Measurements from ENCODE around the gene MGRN1.

MGRN1 gene

GRCh38 chr16:4682616-4683254 is 58.1 kb downstream of the MGRN1 start:
- H3K9me3 ChIP-seq (ENCODE audit: insufficient read depth, low read depth, low read length) = no peaks in the 10 kb centered on the region
- peaks cover 25% of the 10 kb centered on the region; the same call in 1 of the 2 replicates for H3K36me3 ChIP-seq (ENCODE audit: insufficient read depth, low read depth, low read length)
- no peak overlapping the region for H3K27ac ChIP-seq (ENCODE audit: low read length)
- no peak overlapping the region for H3K4me3 ChIP-seq (ENCODE audit: low read length)
- H3K27me3 ChIP-seq (ENCODE audit: insufficient read depth, low read length) = no peaks in the 10 kb centered on the region
- no peak overlapping the region for H3K9ac ChIP-seq (ENCODE audit: low read depth, low read length)
- no peaks in the 10 kb centered on the region for H3K4me1 ChIP-seq (ENCODE audit: insufficient read depth, low read length)

GRCh38 chr16:4683255-4684057 is 58.8 kb downstream of the MGRN1 start:
- H3K27me3 ChIP-seq (ENCODE audit: insufficient read depth, low read length) = no peaks in the 10 kb centered on the region
- H3K4me3 ChIP-seq (ENCODE audit: low read length) = no peak overlapping the region
- H3K4me1 ChIP-seq (ENCODE audit: insufficient read depth, low read length) = no peaks in the 10 kb centered on the region
- H3K9ac ChIP-seq (ENCODE audit: low read depth, low read length) = no peak overlapping the region; the same call in 1 of the 2 replicates
- H3K9me3 ChIP-seq (ENCODE audit: insufficient read depth, low read depth, low read length) = no peaks in the 10 kb centered on the region
- no peak overlapping the region for H3K27ac ChIP-seq (ENCODE audit: low read length)
- peaks cover 25% of the 10 kb centered on the region; the same call in 1 of the 2 replicates for H3K36me3 ChIP-seq (ENCODE audit: insufficient read depth, low read depth, low read length)

- Histone ChIP-seq H3K27ac (ENCODE audit: low read length) (no peak overlapping the region), H3K9me3 (ENCODE audit: insufficient read depth, low read depth, low read length) (no peaks in the 10 kb centered on the region), H3K27me3 (ENCODE audit: insufficient read depth, low read length) (no peaks in the 10 kb centered on the region), H3K9ac (ENCODE audit: low read depth, low read length) (no peak overlapping the region), H3K36me3 (ENCODE audit: insufficient read depth, low read depth, low read length) (peaks cover 25% of the 10 kb centered on the region; the same call in 1 of the 2 replicates), H3K4me3 (ENCODE audit: low read length) (no peak overlapping the region), H3K4me1 (ENCODE audit: insufficient read depth, low read length) (no peaks in the 10 kb centered on the region)
Measured at GRCh38 chr16:4684058-4684715, 59.6 kb downstream of the MGRN1 start.

GRCh38 chr16:4684763-4685162 is 60.1 kb downstream of the MGRN1 start:
- Histone ChIP-seq H3K4me1 (ENCODE audit: insufficient read depth, low read length) (no peaks in the 10 kb centered on the region), H3K27me3 (ENCODE audit: insufficient read depth, low read length) (no peaks in the 10 kb centered on the region), H3K9ac (ENCODE audit: low read depth, low read length) (no peak overlapping the region), H3K36me3 (ENCODE audit: insufficient read depth, low read depth, low read length) (peaks cover 25% of the 10 kb centered on the region; the same call in 1 of the 2 replicates), H3K9me3 (ENCODE audit: insufficient read depth, low read depth, low read length) (no peaks in the 10 kb centered on the region), H3K27ac (ENCODE audit: low read length) (no peak overlapping the region), H3K4me3 (ENCODE audit: low read length) (no peak overlapping the region)

- peaks cover 25% of the 10 kb centered on the region; the same call in 1 of the 2 replicates for H3K36me3 ChIP-seq (ENCODE audit: insufficient read depth, low read depth, low read length)
- no peaks in the 10 kb centered on the region for H3K9me3 ChIP-seq (ENCODE audit: insufficient read depth, low read depth, low read length)
- H3K27me3 ChIP-seq (ENCODE audit: insufficient read depth, low read length) = no peaks in the 10 kb centered on the region
- no peak overlapping the region for H3K4me3 ChIP-seq (ENCODE audit: low read length)
- H3K9ac ChIP-seq (ENCODE audit: low read depth, low read length) = no peak overlapping the region
- no peaks in the 10 kb centered on the region for H3K4me1 ChIP-seq (ENCODE audit: insufficient read depth, low read length)
- no peak overlapping the region for H3K27ac ChIP-seq (ENCODE audit: low read length)
Measured at GRCh38 chr16:4685292-4685691, 60.7 kb downstream of the MGRN1 start.

- Histone ChIP-seq H3K9ac (ENCODE audit: low read depth, low read length) (no peak overlapping the region), H3K4me1 (ENCODE audit: insufficient read depth, low read length) (no peaks in the 10 kb centered on the region), H3K4me3 (ENCODE audit: low read length) (no peak overlapping the region), H3K27ac (ENCODE audit: low read length) (no peak overlapping the region), H3K27me3 (ENCODE audit: insufficient read depth, low read length) (no peaks in the 10 kb centered on the region), H3K36me3 (ENCODE audit: insufficient read depth, low read depth, low read length) (peaks cover 25% of the 10 kb centered on the region; the same call in 1 of the 2 replicates), H3K9me3 (ENCODE audit: insufficient read depth, low read depth, low read length) (no peaks in the 10 kb centered on the region)
Measured at GRCh38 chr16:4685776-4686496, 61.3 kb downstream of the MGRN1 start.

GRCh38 chr16:4686497-4687210 is 62.0 kb downstream of the MGRN1 start:
- no peaks in the 10 kb centered on the region for H3K27me3 ChIP-seq (ENCODE audit: insufficient read depth, low read length)
- H3K9me3 ChIP-seq (ENCODE audit: insufficient read depth, low read depth, low read length) = no peaks in the 10 kb centered on the region
- no peak overlapping the region for H3K9ac ChIP-seq (ENCODE audit: low read depth, low read length)
- H3K4me3 ChIP-seq (ENCODE audit: low read length) = no peak overlapping the region
- peaks cover 25% of the 10 kb centered on the region; the same call in 1 of the 2 replicates for H3K36me3 ChIP-seq (ENCODE audit: insufficient read depth, low read depth, low read length)
- H3K4me1 ChIP-seq (ENCODE audit: insufficient read depth, low read length) = no peaks in the 10 kb centered on the region
- H3K27ac ChIP-seq (ENCODE audit: low read length) = no peak overlapping the region

- Histone ChIP-seq H3K27ac (ENCODE audit: low read length) (no peak overlapping the region), H3K9me3 (ENCODE audit: insufficient read depth, low read depth, low read length) (no peaks in the 10 kb centered on the region)
Measured at GRCh38 chr16:4687416-4687815, 62.8 kb downstream of the MGRN1 start.

GRCh38 chr16:4687946-4688673 is 63.5 kb downstream of the MGRN1 start:
- H3K9me3 ChIP-seq (ENCODE audit: insufficient read depth, low read depth, low read length) = no peaks in the 10 kb centered on the region
- no peaks in the 10 kb centered on the region for H3K27me3 ChIP-seq (ENCODE audit: insufficient read depth, low read length)
- peaks cover 25% of the 10 kb centered on the region; the same call in 1 of the 2 replicates for H3K36me3 ChIP-seq (ENCODE audit: insufficient read depth, low read depth, low read length)
- no peak overlapping the region for H3K27ac ChIP-seq (ENCODE audit: low read length)
- no peaks in the 10 kb centered on the region for H3K4me1 ChIP-seq (ENCODE audit: insufficient read depth, low read length)
- H3K9ac ChIP-seq (ENCODE audit: low read depth, low read length) = no peak overlapping the region
- H3K4me3 ChIP-seq (ENCODE audit: low read length) = no peak overlapping the region

More at GRCh38 chr16:4687416-4687815, 62.8 kb downstream of the MGRN1 start:
- Histone ChIP-seq H3K27me3 (ENCODE audit: insufficient read depth, low read length) (no peaks in the 10 kb centered on the region), H3K9ac (ENCODE audit: low read depth, low read length) (no peak overlapping the region), H3K4me3 (ENCODE audit: low read length) (no peak overlapping the region), H3K4me1 (ENCODE audit: insufficient read depth, low read length) (no peaks in the 10 kb centered on the region), H3K36me3 (ENCODE audit: insufficient read depth, low read depth, low read length) (peaks cover 25% of the 10 kb centered on the region; the same call in 1 of the 2 replicates)

- H3K36me3 ChIP-seq (ENCODE audit: insufficient read depth, low read depth, low read length) = peaks cover 19% of the 10 kb centered on the region; the same call in 1 of the 2 replicates
- no peak overlapping the region for H3K4me3 ChIP-seq (ENCODE audit: low read length)
- H3K4me1 ChIP-seq (ENCODE audit: insufficient read depth, low read length) = no peaks in the 10 kb centered on the region
- no peaks in the 10 kb centered on the region for H3K27me3 ChIP-seq (ENCODE audit: insufficient read depth, low read length)
- no peak overlapping the region; the same call in 1 of the 2 replicates for H3K9ac ChIP-seq (ENCODE audit: low read depth, low read length)
- H3K9me3 ChIP-seq (ENCODE audit: insufficient read depth, low read depth, low read length) = no peaks in the 10 kb centered on the region
- no peak overlapping the region for H3K27ac ChIP-seq (ENCODE audit: low read length)
Measured at GRCh38 chr16:4688674-4689045, 64.0 kb downstream of the MGRN1 start.
